NCI-H2029 treated with DMSO at 0.1 percent for 48 hours (cell line): ENCODE data around the gene FAM9B.

ENCODE experiments used
- DNase-seq: peaks from one replicate; lab custom pipeline; 2025; lab: John Stamatoyannopoulos, UW

Gene FAM9B

GRCh38 chrX:8980756-8981155, 53.2 kb downstream of the FAM9B start:
- DNase-seq: no peak
